Activated CD4-positive, alpha-beta T cell treated with anti-CD3 and anti-CD28 coated beads, Interleukin-2, amount 10 ng/mL, durations not matched to agents 7 days and 5 days (primary cell): ENCODE data around the gene NAA80. TPM values are rescaled to one million over a fixed set of nuclear protein-coding genes. Genes with fewer than 3 reads are reported as not detected.
"Not testable (repeated sequence)": the region's sequence is repeated elsewhere in the genome, so short reads cannot be mapped to it uniquely, and the experiment has no call there.

ENCODE experiments used
- CTCF ChIA-PET: fragments of 350-600 bp; sonication (Branson Sonifier 250); formaldehyde crosslinking; loops from one replicate; lab custom pipeline; 2021; ENCODE audit warnings: antibody characterized with exemption; lab: Charles Lee
- POLR2A ChIA-PET: fragments of 350-600 bp; sonication (Branson Sonifier 250); formaldehyde crosslinking; loops from one replicate; lab custom pipeline; 2021; ENCODE audit warnings: antibody characterized with exemption; lab: Charles Lee
- DNase-seq: peaks from one replicate; pipeline ENCODE4 v3.0.0-alpha.2; 2020
- H3K27ac Mint-ChIP-seq: one replicate; pipeline ENCODE4 v1.8.0; 2021; ENCODE audit warnings: mild to moderate bottlenecking, moderate library complexity, mixed read lengths
- H3K27me3 Mint-ChIP-seq: one replicate; pipeline ENCODE4 v1.8.0; 2021; ENCODE audit warnings: mixed read lengths
- H3K36me3 Mint-ChIP-seq: one replicate; pipeline ENCODE4 v1.8.0; 2021; ENCODE audit warnings: low read depth, mixed read lengths
- H3K4me1 Mint-ChIP-seq: one replicate; pipeline ENCODE4 v1.8.0; 2021; ENCODE audit warnings: mixed read lengths
- H3K4me3 Mint-ChIP-seq: one replicate; pipeline ENCODE4 v1.8.0; 2021; ENCODE audit warnings: mild to moderate bottlenecking, moderate library complexity, mixed read lengths
- H3K9me3 Mint-ChIP-seq: one replicate; pipeline ENCODE4 v1.8.0; 2021; ENCODE audit warnings: mixed read lengths
- total RNA-seq, 2 experiments: library from RNA; stranded (reverse); gene quantifications; one replicate each; pipeline ENCODE4 v1.2.3, GENCODE V29; 2021

The NAA80 gene
- total RNA-seq, 2 experiments from 2014 or later = 28.9 to 31.7 TPM

DNA sequence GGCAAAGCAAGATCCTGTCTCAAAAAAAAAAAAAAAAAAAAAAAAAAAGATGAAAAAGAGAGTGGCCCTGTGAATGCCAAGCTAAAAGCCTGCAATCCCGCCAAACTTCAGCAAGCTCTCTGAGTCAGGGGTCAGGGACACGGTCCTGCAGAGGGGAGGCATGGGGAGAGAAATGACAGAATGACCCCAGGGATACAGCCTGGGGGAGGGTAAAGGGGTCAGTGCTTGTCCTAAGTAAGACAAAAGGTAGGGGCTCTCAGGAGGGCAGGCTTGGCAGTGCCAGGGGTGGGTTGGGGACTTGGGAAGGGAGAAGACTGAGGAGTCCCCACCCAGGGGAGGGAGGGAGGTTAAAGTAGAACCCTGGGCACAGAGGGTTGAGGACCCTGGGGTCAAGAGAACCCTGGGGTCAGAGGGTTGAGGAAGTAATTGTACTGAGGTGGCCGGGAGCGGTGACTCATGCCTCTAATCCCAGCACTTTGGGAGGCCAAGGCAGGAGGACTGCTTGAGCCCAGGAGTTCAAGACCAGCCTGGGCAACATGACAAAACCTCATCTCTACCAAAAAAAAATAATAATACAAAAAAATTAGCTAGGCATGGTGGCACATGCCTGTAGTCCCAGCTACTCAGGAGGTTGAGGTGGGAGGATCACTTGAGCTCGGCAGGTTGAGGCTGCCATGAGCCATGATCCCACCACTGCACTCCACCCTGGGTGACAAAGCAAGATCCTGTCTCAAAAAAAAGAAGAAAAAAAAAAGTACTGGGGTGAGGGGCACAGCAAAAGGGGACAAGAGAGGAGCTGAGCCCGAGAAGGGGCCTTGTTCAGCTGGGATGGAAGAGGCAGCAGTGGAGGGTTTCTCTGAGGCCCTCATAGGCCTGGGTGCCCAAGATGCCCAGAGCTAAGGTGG, 35.5 kb downstream of the NAA80 start:
- POLR2A ChIA-PET = interaction anchor here (0.6 kb wide), 1 partner anchor 28 kb away, joined by 5 read pairs; the partner anchor contains the start of gene GNAI2
- no peak for DNase-seq
- peak overlapping the region; percentile 19 for H3K27ac Mint-ChIP-seq
- H3K4me3 Mint-ChIP-seq = no peak overlapping the region
- CTCF ChIA-PET = interaction anchor here (0.6 to 13.7 kb wide), 7 partner anchors 9 to 69 kb away, joined by 3 to 143 read pairs (median 4); partner anchors contain the start of gene IFRD2
- H3K36me3 Mint-ChIP-seq = peaks cover 2% of the 10 kb centered on the region
- H3K27me3 Mint-ChIP-seq = peaks cover 17% of the 10 kb centered on the region
- H3K4me1 Mint-ChIP-seq = peaks cover 3% of the 10 kb centered on the region
- H3K9me3 Mint-ChIP-seq = no peaks in the 10 kb centered on the region

DNA sequence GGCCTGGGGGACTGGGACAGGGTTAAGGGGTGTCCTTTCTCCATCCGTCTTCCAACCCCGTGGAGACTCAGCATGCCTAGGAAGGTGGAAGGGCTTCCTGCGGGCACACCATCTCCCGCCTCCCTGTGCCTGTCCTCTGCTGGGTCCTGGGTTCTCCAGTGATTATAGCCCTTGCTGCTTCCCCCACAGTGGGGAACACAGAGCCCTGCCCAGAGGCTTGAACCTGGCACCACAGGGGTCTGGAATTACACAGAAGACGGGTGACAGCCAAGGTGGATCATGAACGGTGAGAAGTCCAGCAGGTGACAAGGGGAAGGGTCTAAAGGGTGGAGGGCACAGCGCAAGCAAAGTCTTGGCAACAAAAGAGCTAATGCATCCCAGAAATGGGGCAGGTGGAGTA, 36.4 kb downstream of the NAA80 start:
- Mint-ChIP-seq H3K4me1 (peaks cover 3% of the 10 kb centered on the region), H3K4me3 (no peak overlapping the region), H3K9me3 (no peaks in the 10 kb centered on the region), H3K27ac (no peak overlapping the region), H3K27me3 (peaks cover 8% of the 10 kb centered on the region), H3K36me3 (peaks cover 11% of the 10 kb centered on the region)
- ChIA-PET POLR2A (no interaction called here), CTCF (interaction anchor here (1.0 to 13.7 kb wide), 4 partner anchors 10 to 29 kb away, joined by 4 to 143 read pairs (median 5); partner anchors contain the start of gene IFRD2)
- no peak for DNase-seq

DNA sequence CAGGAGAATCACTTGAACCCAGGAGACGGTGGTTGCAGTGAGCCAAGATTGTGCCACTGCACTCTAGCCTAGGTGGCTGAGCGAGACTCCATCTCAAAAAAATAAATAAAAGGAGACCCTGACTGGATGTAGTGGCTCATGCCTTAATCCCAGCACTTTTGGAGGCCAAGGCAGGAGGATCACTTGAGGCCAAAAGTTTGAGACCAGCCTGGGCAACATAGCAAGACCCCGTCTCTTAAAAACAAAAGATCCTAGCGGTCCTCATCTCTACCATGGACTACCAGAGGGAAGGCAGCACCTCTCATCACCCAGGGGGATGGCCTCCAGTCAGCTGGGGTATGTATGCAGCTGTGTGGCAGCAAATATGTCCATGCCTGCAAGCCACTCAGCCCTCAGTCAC, 37.0 kb downstream of the NAA80 start:
- H3K27me3 Mint-ChIP-seq, DNase-seq, H3K4me1 Mint-ChIP-seq, H3K4me3 Mint-ChIP-seq, H3K27ac Mint-ChIP-seq, H3K9me3 Mint-ChIP-seq, POLR2A ChIA-PET: not testable (repeated sequence)
- CTCF ChIA-PET = interaction anchor here (0.5 to 13.7 kb wide), 3 partner anchors 10 to 36 kb away, joined by 3 to 143 read pairs (median 5); no protein-coding TSS in a partner anchor
- peaks cover 16% of the 10 kb centered on the region for H3K36me3 Mint-ChIP-seq

DNA sequence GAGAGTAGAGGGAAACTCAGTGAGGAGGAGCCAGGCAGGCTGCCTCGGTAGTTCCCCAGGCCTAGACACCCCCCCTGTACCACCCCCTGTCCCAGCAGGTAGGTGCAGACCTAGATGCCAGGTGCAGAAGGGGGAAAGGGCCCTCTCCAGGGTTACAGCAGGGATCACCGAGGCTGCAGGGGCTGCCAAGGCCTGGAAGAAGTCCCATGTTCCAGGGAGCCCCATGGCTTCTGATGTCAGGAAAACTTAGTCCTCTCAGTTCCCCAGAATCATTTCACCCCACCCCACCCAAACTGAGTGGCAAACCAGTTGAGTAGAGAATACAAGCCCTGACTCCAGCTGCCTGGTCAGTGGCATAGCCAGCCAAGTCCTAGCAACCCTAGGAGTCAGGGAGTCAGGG, 37.7 kb downstream of the NAA80 start:
- ChIA-PET POLR2A (no interaction called here), CTCF (interaction anchor here (0.5 to 13.7 kb wide), 6 partner anchors 10 to 42 kb away, joined by 3 to 143 read pairs (median 8); no protein-coding TSS in a partner anchor)
- Mint-ChIP-seq H3K27me3 (peaks cover 5% of the 10 kb centered on the region), H3K36me3 (peaks cover 21% of the 10 kb centered on the region), H3K4me1 (peaks cover 7% of the 10 kb centered on the region), H3K9me3 (no peaks in the 10 kb centered on the region), H3K4me3 (no peak overlapping the region), H3K27ac (no peak overlapping the region)
- no peak for DNase-seq

DNA sequence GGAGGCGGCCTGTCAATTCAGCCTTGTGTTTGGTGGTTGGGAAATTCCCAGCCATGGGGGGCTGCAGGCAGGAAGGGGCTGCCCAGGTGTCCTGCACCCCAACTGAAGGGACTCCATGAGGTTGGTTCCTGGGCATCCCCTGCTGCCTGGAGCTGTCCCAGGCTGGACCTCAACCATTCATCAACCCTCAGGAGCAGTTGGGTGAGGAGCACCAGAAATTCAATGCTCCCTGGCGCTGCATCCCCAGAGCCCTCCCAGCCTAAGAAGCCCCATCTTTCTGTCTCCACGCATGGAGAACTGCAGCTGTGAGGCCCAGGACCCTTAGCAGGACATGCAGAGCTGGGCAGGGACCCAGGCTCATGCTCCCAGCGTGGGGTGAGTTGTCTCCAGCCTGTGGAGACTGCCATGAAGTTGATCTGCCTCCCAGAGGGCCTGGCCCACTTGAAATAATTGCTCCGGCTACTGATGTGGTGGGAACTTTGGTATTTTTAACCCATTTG, 38.2 kb downstream of the NAA80 start:
- peaks cover 3% of the 10 kb centered on the region for H3K27me3 Mint-ChIP-seq
- ChIA-PET CTCF (interaction anchor here (1.2 to 13.7 kb wide), 6 partner anchors 10 to 87 kb away, joined by 3 to 143 read pairs (median 8); no protein-coding TSS in a partner anchor), POLR2A (no interaction called here)
- H3K27ac Mint-ChIP-seq = no peak overlapping the region
- H3K4me1 Mint-ChIP-seq = peaks cover 7% of the 10 kb centered on the region
- no peaks in the 10 kb centered on the region for H3K9me3 Mint-ChIP-seq
- no peak overlapping the region for H3K4me3 Mint-ChIP-seq
- DNase-seq = no peak
- peaks cover 26% of the 10 kb centered on the region for H3K36me3 Mint-ChIP-seq

DNA sequence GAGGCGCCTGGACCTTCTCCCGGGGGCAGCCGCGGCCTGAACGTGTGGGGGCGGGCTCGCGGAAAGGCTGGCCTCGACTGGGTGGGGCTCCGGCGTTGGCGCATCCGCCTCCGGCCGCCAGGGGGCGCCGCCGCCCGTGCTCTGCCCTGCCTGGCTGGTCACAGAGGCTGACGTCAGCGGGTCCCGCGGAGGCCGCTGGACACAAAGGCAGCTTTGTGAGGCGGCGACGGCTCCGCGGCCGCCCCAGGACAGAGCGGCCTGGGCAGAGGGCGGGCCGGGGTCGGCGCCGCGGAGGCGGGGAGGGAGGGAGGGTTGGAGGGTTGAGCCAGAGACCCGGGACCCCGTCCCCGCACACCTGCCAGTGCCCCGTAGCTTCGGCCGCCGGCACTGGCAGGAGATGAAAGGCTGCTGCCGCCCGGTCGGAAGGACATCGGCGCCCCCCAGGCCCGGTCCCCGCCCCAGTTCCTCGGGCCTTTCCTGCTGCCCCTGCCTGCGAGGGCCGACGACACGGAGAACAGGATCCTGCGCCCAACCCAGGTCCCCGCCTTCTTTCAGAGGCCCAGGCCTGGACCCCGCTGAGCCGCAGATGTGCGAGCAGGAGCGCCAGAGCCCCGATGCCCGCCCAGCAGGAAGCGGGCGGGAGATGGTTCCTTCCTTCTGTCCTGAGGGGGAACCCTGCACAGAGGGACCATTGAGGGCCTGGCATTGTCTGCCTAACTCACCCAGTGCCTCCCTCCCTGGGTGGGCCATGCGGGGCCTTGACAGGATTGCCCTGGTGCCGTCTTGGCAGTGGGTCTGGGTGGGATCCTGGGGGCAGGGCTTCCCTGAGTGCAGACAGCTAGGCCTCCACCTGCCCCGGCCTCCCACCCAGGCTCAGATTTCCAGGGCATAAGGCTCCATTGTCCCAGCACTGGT, 38.9 kb downstream of the NAA80 start:
- H3K36me3 Mint-ChIP-seq = peaks cover 28% of the 10 kb centered on the region
- peak overlapping the region; percentile 46 for H3K27ac Mint-ChIP-seq
- H3K27me3 Mint-ChIP-seq = no peaks in the 10 kb centered on the region
- DNase-seq = peak; percentile 82
- POLR2A ChIA-PET = no interaction called here
- peak overlapping the region; percentile 51 for H3K4me3 Mint-ChIP-seq
- CTCF ChIA-PET = interaction anchor here (0.8 to 13.7 kb wide), 13 partner anchors 10 to 88 kb away, joined by 3 to 143 read pairs (median 4); no protein-coding TSS in a partner anchor
- H3K9me3 Mint-ChIP-seq = no peaks in the 10 kb centered on the region
- H3K4me1 Mint-ChIP-seq = peaks cover 7% of the 10 kb centered on the region

DNA sequence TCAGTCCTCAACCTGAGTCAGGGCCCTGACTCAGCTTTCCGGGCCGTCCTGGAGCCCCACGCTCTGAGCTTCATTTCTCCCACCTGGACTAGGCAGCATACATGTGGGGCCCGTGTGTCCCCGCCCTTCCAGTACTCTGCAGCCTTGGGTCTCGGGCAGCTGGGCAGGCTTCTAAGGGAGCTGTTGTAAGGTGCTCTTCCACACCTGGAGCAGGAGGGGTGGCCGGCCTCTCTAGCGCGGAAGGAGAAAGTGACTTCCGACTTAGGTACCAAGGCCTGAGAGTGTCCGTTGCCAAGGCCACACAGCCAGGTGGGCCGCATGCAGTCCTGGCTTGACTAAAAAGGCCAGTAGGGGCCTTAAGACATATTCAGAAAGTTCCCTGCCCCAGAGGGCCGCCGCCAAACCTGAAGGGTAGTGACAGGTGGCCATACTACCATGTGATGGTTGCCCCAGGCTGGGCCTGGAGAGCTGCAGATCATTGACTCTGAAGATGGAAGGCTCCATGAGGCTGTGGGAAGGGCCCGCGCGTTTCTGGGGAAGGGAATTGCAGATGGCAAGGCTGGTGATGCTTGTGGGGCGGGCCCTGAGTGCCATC, 39.7 kb downstream of the NAA80 start:
- CTCF ChIA-PET = interaction anchor here (0.8 to 13.7 kb wide), 16 partner anchors 8 to 87 kb away, joined by 3 to 143 read pairs (median 4); partner anchors contain the start of gene GNAI2
- Mint-ChIP-seq H3K4me3 (peak overlapping the region; percentile 51), H3K9me3 (no peaks in the 10 kb centered on the region), H3K4me1 (peaks cover 7% of the 10 kb centered on the region), H3K36me3 (peaks cover 28% of the 10 kb centered on the region), H3K27ac (peak overlapping the region; percentile 46), H3K27me3 (no peaks in the 10 kb centered on the region)
- DNase-seq = no peak
- POLR2A ChIA-PET = no interaction called here

DNA sequence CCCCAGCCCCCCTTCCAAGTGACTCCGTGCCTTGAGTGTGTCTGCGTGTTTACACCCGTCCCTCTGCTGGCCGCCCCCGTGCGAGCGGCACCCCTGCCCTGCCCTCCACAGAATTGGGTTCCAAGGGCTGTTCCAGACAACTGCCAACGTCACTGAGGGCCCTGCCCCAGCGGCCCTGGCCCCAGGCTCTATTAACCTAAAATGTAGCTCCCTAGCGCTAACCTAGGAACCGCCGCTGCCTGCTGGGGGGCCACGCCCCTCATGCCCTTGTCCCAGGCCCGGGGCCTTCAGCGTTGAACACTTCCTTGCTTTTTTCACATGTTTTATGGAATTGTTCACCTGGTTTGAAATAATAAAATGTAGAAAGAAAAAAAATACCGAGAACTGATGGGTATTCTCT, 40.2 kb downstream of the NAA80 start:
- Mint-ChIP-seq H3K27me3 (no peaks in the 10 kb centered on the region), H3K27ac (no peak overlapping the region), H3K4me3 (no peak overlapping the region), H3K36me3 (peaks cover 33% of the 10 kb centered on the region), H3K9me3 (no peaks in the 10 kb centered on the region), H3K4me1 (peaks cover 7% of the 10 kb centered on the region)
- ChIA-PET POLR2A (no interaction called here), CTCF (interaction anchor here (0.8 to 13.7 kb wide), 9 partner anchors 8 to 49 kb away, joined by 3 to 143 read pairs (median 4); partner anchors contain the start of gene GNAI2)
- DNase-seq = no peak

DNA sequence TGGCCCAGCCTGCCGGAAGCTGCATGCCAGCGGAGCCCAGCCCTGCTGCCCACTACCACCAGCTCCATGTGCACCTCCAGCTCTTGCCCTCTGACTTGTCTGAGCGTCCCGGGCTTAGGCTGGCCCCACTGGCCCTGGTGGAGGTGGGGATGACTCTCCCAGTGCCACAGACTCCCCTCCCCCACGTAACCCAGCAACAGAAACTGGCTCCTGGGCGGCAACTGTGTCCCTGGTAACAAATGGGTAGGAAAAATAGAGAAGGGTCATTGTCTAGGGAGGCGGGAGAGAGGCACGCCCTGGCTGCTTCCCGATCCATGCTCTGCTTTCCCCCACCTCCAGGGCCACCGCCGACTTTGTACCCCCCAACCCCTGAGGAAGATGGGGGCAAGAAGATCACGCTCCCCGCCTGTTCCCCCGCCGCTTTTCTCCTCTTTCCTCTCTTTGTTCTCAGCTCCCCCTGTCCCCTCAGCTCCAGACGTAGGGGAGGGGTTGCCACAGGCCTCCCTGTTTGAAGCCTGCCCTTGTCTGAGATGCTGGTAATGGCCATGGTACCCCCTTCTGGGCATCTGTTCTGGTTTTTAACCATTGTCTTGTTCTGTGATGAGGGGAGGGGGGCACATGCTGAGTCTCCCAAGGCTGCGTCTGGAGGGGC, 41.0 kb downstream of the NAA80 start:
- peaks cover 9% of the 10 kb centered on the region for H3K4me1 Mint-ChIP-seq
- no peak overlapping the region for H3K27ac Mint-ChIP-seq
- ChIA-PET CTCF (interaction anchor here (0.8 to 13.7 kb wide), 6 partner anchors 8 to 48 kb away, joined by 3 to 143 read pairs (median 4); no protein-coding TSS in a partner anchor), POLR2A (no interaction called here)
- H3K4me3 Mint-ChIP-seq = no peak overlapping the region
- no peaks in the 10 kb centered on the region for H3K27me3 Mint-ChIP-seq
- peaks cover 42% of the 10 kb centered on the region for H3K36me3 Mint-ChIP-seq
- DNase-seq = no peak
- H3K9me3 Mint-ChIP-seq = no peaks in the 10 kb centered on the region

DNA sequence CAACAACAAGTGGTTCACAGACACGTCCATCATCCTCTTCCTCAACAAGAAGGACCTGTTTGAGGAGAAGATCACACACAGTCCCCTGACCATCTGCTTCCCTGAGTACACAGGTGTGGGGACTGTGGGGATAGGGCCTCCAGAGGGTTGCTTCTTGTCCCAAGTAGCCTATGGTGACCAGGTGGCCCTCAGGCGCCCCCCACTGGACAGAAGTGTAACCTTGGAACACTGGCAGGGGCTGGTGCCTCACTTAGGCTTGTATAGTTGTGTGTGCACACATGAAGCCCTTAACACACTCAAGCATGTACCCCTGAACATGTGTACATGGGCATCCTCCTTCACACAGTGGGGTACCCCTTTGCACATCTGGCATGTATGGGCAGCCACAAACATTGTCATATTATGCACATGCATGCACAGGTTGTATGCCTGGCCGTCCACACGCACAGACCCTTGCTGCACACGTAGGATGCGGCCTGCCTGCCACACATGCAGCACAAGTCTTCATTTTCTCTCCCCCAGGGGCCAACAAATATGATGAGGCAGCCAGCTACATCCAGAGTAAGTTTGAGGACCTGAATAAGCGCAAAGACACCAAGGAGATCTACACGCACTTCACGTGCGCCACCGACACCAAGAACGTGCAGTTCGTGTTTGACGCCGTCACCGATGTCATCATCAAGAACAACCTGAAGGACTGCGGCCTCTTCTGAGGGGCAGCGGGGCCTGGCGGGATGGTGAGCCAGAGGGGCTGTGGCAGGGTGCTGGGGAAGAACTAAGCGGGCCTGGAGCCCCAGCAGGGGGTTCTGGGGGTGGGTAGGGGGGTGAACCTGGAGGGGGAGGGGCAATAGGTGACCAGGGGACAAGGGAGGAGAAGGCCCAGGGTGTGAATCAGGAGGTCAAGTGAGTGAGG, 42.0 kb downstream of the NAA80 start:
- H3K36me3 Mint-ChIP-seq = peaks cover 42% of the 10 kb centered on the region
- H3K9me3 Mint-ChIP-seq = no peaks in the 10 kb centered on the region
- peak; percentile 51 for DNase-seq
- POLR2A ChIA-PET = no interaction called here
- H3K4me1 Mint-ChIP-seq = peaks cover 9% of the 10 kb centered on the region
- CTCF ChIA-PET = interaction anchor here (0.7 to 13.7 kb wide), 7 partner anchors 7 to 63 kb away, joined by 4 to 143 read pairs (median 5); no protein-coding TSS in a partner anchor
- no peak overlapping the region for H3K4me3 Mint-ChIP-seq
- H3K27ac Mint-ChIP-seq = peak overlapping the region; percentile 9
- H3K27me3 Mint-ChIP-seq = no peaks in the 10 kb centered on the region
